BJ (cell line): Measurements from ENCODE around the gene SEC24C. TPM values are rescaled to one million over a fixed set of nuclear protein-coding genes. Genes with fewer than 3 reads are reported as not detected.

Experiments
- CTCF ChIA-PET: fragments of 350-600 bp; formaldehyde crosslinking; extraction: SDS; loops from one replicate; lab custom pipeline; 2021; ENCODE audit warnings: antibody characterized with exemption, inconsistent platforms; lab: Yijun Ruan, JAX
- POLR2A ChIA-PET: fragments of 300-600 bp; sonication (Branson Sonifier 250); formaldehyde crosslinking; extraction: SDS; loops from one replicate; lab custom pipeline; 2021; ENCODE audit warnings: antibody characterized with exemption; lab: Charles Lee
- DNase-seq: peaks from one replicate; pipeline ENCODE4 v3.0.0-alpha.2; 2011; ENCODE audit warnings: low read depth
- H3K27me3 ChIP-seq: 2 replicates; pipeline ENCODE4 v1.6.0; 2011; ENCODE audit warnings: low read length; ENCODE audit not compliant: control insufficient read depth, insufficient read depth
- H3K36me3 ChIP-seq: 2 replicates; pipeline ENCODE4 v1.5.1; 2011; ENCODE audit warnings: low read length; ENCODE audit not compliant: control insufficient read depth, insufficient read depth
- H3K4me3 ChIP-seq: 2 replicates; pipeline ENCODE4 v1.5.1; 2011; ENCODE audit warnings: low read depth, mild to moderate bottlenecking, control low read depth, low read length
- CTCF ChIP-seq: IDR thresholded peaks from 2 replicates; pipeline ENCODE4 v1.5.1; 2011; ENCODE audit warnings: low read depth, mild to moderate bottlenecking, control low read depth, inconsistent platforms, low read length, moderate library complexity; ENCODE audit not compliant: insufficient read depth
- polyA plus RNA-seq: library from polyadenylated mRNA; depleted of rRNA; stranded (reverse); fragments of >200 nt; gene quantifications from 2 replicates; pipeline ENCODE4 v1.2.3, GENCODE V29; 2011

SEC24C gene
- polyA plus RNA-seq, 1 experiment = 92.2 TPM

GRCh38 chr10:73744664-73744975 lies 448 bp downstream of the SEC24C start:
- ChIA-PET CTCF (interaction anchor here (1.4 kb wide), 1 partner anchor 9 kb away, joined by 4 read pairs; no protein-coding TSS in a partner anchor), POLR2A (interaction anchor here (0.7 to 1.2 kb wide), 3 partner anchors 14 to 37 kb away, joined by 3 read pairs; partner anchors contain the start of gene CHCHD1)
- Histone ChIP-seq H3K36me3 (peaks cover 4% of the 10 kb centered on the region; the same call in 1 of the 2 replicates), H3K4me3 (peak overlapping the region; percentile 81), H3K27me3 (no peaks in the 10 kb centered on the region)
- no peak for TF ChIP-seq CTCF
- DNase-seq = no peak

- Histone ChIP-seq H3K27me3 (no peaks in the 10 kb centered on the region), H3K36me3 (peaks cover 6% of the 10 kb centered on the region; the same call in 1 of the 2 replicates), H3K4me3 (no peak overlapping the region)
- DNase-seq = no peak
- ChIA-PET CTCF (interaction anchor here (0.6 to 0.9 kb wide), 3 partner anchors 25 to 75 kb away, joined by 3 to 4 read pairs (median 3); a partner anchor contains a TSS), POLR2A (no interaction called here)
- no peak for TF ChIP-seq CTCF
Observed at GRCh38 chr10:73746721-73747120, 2.5 kb downstream of the SEC24C start.

GRCh38 chr10:73750819-73751218 lies 6.6 kb downstream of the SEC24C start:
- no peak overlapping the region for H3K4me3 ChIP-seq
- no peaks in the 10 kb centered on the region for H3K27me3 ChIP-seq
- peaks cover 17% of the 10 kb centered on the region for H3K36me3 ChIP-seq
- ChIA-PET CTCF (no interaction called here), POLR2A (no interaction called here)
- TF ChIP-seq CTCF = no peak
- DNase-seq = no peak

GRCh38 chr10:73756183-73756582 lies 12.0 kb downstream of the SEC24C start:
- no peak for TF ChIP-seq CTCF
- ChIA-PET POLR2A (no interaction called here), CTCF (interaction anchor here (0.7 to 1.5 kb wide), 2 partner anchors 9 to 547 kb away, joined by 3 read pairs; no protein-coding TSS in a partner anchor)
- no peak for DNase-seq
- no peaks in the 10 kb centered on the region for H3K27me3 ChIP-seq
- peaks cover 27% of the 10 kb centered on the region for H3K36me3 ChIP-seq
- no peak overlapping the region for H3K4me3 ChIP-seq

GRCh38 chr10:73758704-73759511 lies 14.7 kb downstream of the SEC24C start:
- Histone ChIP-seq H3K27me3 (no peaks in the 10 kb centered on the region), H3K4me3 (no peak overlapping the region), H3K36me3 (peaks cover 28% of the 10 kb centered on the region)
- DNase-seq = no peak
- ChIA-PET POLR2A (no interaction called here), CTCF (interaction anchor here (0.6 to 1.2 kb wide), 4 partner anchors 13 to 229 kb away, joined by 3 to 4 read pairs (median 4); a partner anchor contains a TSS)
- TF ChIP-seq CTCF = no peak
